ENCODE results near the gene PCDH19.

Gene PCDH19

GRCh38 chrX:100248885-100249493 lies 161.1 kb downstream of the PCDH19 start:
- TF ChIP-seq CTCF (IDR thresholded peaks at IDR 0.05; ENCODE audit: low read depth, low read length), result no peak
- in situ Hi-C loops (cut with HindIII; ENCODE audit: low sequenced_read_pairs), result no loop called here
- no peak overlapping the region for H3K4me3 ChIP-seq (ENCODE audit: low read depth, low read length)
- no peak for DNase-seq (ENCODE audit: low read depth, low spot score)

- no peak for TF ChIP-seq CTCF (IDR thresholded peaks at IDR 0.05; ENCODE audit: low read depth, low read length)
- no peak overlapping the region for H3K4me3 ChIP-seq (ENCODE audit: low read depth, low read length)
- in situ Hi-C loops (cut with HindIII; ENCODE audit: low sequenced_read_pairs), result no loop called here
- DNase-seq (ENCODE audit: low read depth, low spot score), result no peak
These were observed 162.2 kb downstream of the PCDH19 start for GRCh38 chrX:100247826-100248225.

GRCh38 chrX:100244681-100245080 lies 165.4 kb downstream of the PCDH19 start:
- DNase-seq (ENCODE audit: low read depth, low spot score), result no peak
- in situ Hi-C loops (cut with HindIII; ENCODE audit: low sequenced_read_pairs), result no loop called here
- no peak for TF ChIP-seq CTCF (IDR thresholded peaks at IDR 0.05; ENCODE audit: low read depth, low read length)
- H3K4me3 ChIP-seq (ENCODE audit: low read depth, low read length), result no peak overlapping the region

Data from astrocyte of the spinal cord (primary cell).